Osteocyte (in vitro differentiated cells): ENCODE measurements around the gene DENND6A. TPM values are rescaled to one million over a fixed set of nuclear protein-coding genes. Genes with fewer than 3 reads are reported as not detected.

ENCODE experiments used
- DNase-seq: peaks from one replicate; pipeline ENCODE4 v3.0.0; 2021; ENCODE audit warnings: mixed read lengths; ENCODE audit not compliant: unreplicated experiment; ENCODE audit errors: extremely low spot score
- H3K27ac Mint-ChIP-seq: one replicate; pipeline ENCODE4 v1.8.0; 2021; ENCODE audit warnings: mild to moderate bottlenecking, mixed read lengths; ENCODE audit not compliant: unreplicated experiment
- H3K27me3 Mint-ChIP-seq: one replicate; pipeline ENCODE4 v1.8.0; 2021; ENCODE audit warnings: mixed read lengths; ENCODE audit not compliant: unreplicated experiment
- H3K36me3 Mint-ChIP-seq: one replicate; pipeline ENCODE4 v1.8.0; 2021; ENCODE audit warnings: mixed read lengths; ENCODE audit not compliant: unreplicated experiment
- H3K4me1 Mint-ChIP-seq: one replicate; pipeline ENCODE4 v1.8.0; 2021; ENCODE audit warnings: mixed read lengths; ENCODE audit not compliant: unreplicated experiment
- H3K4me3 Mint-ChIP-seq: one replicate; pipeline ENCODE4 v1.8.0; 2021; ENCODE audit warnings: mild to moderate bottlenecking, moderate library complexity, mixed read lengths; ENCODE audit not compliant: unreplicated experiment
- H3K9me3 Mint-ChIP-seq: one replicate; pipeline ENCODE4 v1.8.0; 2021; ENCODE audit warnings: mixed read lengths; ENCODE audit not compliant: unreplicated experiment
- total RNA-seq: library from RNA; stranded (reverse); gene quantifications from 2 replicates; pipeline ENCODE4 v1.2.1, GENCODE V29; 2021
- TF ChIP-seq, protein P1 (sequence below): fragments of 200-600 bp; sonication (generic); IDR thresholded peaks from 2 replicates; pipeline ENCODE4 v1.5.0; 2021; ENCODE audit warnings: antibody characterized with exemption, mild to moderate bottlenecking, moderate library complexity

Gene DENND6A
- total RNA-seq, 1 donor from 2014 or later = 26.2 TPM

DNA sequence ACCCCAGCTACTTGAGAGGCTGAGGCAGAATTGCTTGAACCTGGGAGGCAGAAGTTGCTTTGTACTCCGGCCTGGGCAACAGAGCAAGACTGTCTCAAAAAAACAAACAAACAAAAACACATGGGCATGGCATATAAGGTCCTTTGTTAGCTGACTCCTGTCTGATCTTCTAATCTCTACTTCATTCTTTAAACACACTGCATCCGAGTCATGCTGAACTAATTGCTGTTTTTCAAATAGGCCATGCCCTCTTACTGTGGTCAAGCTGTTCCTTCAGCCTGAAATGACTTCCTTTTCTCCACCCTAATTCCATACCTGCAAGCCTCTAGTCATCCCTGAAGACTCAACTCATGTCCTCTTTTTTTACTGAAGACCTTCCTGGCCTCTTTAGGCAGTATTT is 40.9 kb upstream of the DENND6A start:
- no peaks in the 10 kb centered on the region for H3K9me3 Mint-ChIP-seq
- TF ChIP-seq, protein P1, sequence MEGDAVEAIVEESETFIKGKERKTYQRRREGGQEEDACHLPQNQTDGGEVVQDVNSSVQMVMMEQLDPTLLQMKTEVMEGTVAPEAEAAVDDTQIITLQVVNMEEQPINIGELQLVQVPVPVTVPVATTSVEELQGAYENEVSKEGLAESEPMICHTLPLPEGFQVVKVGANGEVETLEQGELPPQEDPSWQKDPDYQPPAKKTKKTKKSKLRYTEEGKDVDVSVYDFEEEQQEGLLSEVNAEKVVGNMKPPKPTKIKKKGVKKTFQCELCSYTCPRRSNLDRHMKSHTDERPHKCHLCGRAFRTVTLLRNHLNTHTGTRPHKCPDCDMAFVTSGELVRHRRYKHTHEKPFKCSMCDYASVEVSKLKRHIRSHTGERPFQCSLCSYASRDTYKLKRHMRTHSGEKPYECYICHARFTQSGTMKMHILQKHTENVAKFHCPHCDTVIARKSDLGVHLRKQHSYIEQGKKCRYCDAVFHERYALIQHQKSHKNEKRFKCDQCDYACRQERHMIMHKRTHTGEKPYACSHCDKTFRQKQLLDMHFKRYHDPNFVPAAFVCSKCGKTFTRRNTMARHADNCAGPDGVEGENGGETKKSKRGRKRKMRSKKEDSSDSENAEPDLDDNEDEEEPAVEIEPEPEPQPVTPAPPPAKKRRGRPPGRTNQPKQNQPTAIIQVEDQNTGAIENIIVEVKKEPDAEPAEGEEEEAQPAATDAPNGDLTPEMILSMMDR = no peak
- no peaks in the 10 kb centered on the region for H3K27me3 Mint-ChIP-seq
- H3K4me3 Mint-ChIP-seq = no peak overlapping the region
- DNase-seq = no peak
- no peaks in the 10 kb centered on the region for H3K36me3 Mint-ChIP-seq
- H3K27ac Mint-ChIP-seq = no peak overlapping the region
- H3K4me1 Mint-ChIP-seq = no peaks in the 10 kb centered on the region

GRCh38 chr3:57731311-57731710 is 38.4 kb upstream of the DENND6A start:
- Mint-ChIP-seq H3K27me3 (no peaks in the 10 kb centered on the region), H3K36me3 (no peaks in the 10 kb centered on the region), H3K4me1 (no peaks in the 10 kb centered on the region), H3K9me3 (no peaks in the 10 kb centered on the region), H3K4me3 (no peak overlapping the region), H3K27ac (no peak overlapping the region)
- no peak for DNase-seq
- TF ChIP-seq, protein P1 = no peak

DNA sequence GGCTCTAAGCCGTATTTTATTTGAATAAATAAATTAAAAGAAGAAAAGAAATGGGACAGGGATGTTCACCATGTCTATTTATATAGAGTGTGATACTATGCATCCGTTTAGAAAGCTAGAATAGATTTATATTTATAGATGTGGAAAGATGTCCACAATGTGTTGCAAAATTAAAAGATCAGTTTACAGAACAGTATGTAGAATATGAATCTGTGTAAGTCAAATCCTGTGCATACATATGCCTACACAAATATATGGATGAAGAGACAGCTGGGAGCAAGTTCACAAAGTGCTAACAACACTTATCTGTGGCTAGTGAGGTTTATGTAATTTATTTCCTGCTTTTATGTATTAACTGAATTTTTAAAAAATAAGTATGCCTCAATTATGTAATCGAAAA is 37.8 kb upstream of the DENND6A start:
- H3K4me1 Mint-ChIP-seq = no peaks in the 10 kb centered on the region
- H3K9me3 Mint-ChIP-seq = no peaks in the 10 kb centered on the region
- no peaks in the 10 kb centered on the region for H3K27me3 Mint-ChIP-seq
- no peak overlapping the region for H3K4me3 Mint-ChIP-seq
- H3K27ac Mint-ChIP-seq = no peak overlapping the region
- TF ChIP-seq, protein P1 = no peak
- no peaks in the 10 kb centered on the region for H3K36me3 Mint-ChIP-seq
- no peak for DNase-seq

DNA sequence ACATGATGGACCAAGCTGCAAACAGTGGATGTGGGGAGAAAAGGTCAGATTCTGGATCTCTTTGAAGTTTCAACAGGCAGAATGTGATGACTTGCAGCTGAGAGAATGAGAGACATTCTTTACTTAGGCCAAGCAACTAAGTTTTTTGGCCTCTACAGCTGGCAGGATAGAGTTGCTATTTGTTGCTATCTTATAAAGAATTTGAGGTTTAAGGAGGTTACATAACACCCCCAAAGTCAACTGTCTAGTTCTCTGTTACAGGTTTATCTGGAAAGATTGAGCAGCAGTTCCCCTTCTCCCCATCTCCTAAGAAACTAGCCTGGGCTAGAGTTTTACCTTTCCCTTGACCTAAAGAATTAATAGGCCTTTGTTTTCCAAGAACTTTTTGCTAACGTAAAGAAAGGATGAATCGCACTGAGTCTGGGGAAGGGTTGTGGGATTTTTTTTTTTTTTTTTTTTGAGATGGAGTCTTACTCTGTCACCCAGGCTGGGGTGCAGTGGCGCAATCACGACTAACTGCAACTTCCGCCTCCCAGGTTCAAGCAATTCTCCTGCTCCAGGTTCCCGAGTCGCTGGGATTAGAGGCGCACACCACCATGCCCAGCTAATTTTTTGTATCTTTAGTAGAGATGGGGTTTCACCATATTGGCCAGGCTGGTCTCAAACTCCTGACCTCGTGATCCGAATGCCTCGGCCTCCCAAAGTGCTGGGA is 36.6 kb upstream of the DENND6A start:
- Mint-ChIP-seq H3K4me3 (no peak overlapping the region), H3K36me3 (no peaks in the 10 kb centered on the region), H3K9me3 (no peaks in the 10 kb centered on the region), H3K4me1 (no peaks in the 10 kb centered on the region), H3K27ac (no peak overlapping the region), H3K27me3 (peaks cover 2% of the 10 kb centered on the region)
- peak; percentile 34 for DNase-seq
- TF ChIP-seq, protein P1 = no peak

GRCh38 chr3:57727106-57727505 is 34.2 kb upstream of the DENND6A start:
- H3K4me3 Mint-ChIP-seq = no peak overlapping the region
- H3K4me1 Mint-ChIP-seq = no peaks in the 10 kb centered on the region
- peaks cover 9% of the 10 kb centered on the region for H3K27me3 Mint-ChIP-seq
- H3K27ac Mint-ChIP-seq = no peak overlapping the region
- DNase-seq = peak; percentile 38
- H3K36me3 Mint-ChIP-seq = no peaks in the 10 kb centered on the region
- TF ChIP-seq, protein P1 = no peak
- no peaks in the 10 kb centered on the region for H3K9me3 Mint-ChIP-seq
